ENCODE results near the gene RAD18. TPM values are rescaled to one million over a fixed set of nuclear protein-coding genes. Genes with fewer than 3 reads are reported as not detected.

RAD18 gene
- polyA plus RNA-seq, 3 donors = 1.9 to 6.9 (median 5.1) TPM

DNA sequence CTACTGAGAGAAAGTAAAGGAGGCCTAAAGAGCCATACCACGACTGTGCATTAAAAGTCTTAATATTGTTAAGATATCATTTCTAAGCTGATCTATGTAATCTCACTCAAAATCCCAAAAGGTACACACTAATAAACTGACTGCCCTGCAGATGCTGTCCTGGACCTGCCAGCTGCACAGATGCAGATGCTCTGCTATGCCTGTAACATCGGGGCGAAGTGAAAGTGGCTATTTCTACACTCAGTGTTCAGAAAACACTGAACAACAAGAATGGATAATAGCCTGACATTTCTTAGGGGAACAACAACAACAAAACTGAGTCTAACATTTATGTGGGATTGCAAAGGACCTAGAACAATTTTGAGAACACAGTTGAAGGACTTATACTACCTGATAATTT lies 31.9 kb downstream of the RAD18 start:
- Mint-ChIP-seq H3K4me3 (no peak overlapping the region), H3K27ac (no peak overlapping the region), H3K9me3 (peaks cover 0 to 4% (median 0%) of the 10 kb centered on the region in 7 donors), H3K4me1 (no peaks in the 10 kb centered on the region), H3K36me3 (peaks cover 16 to 17% of the 10 kb centered on the region in 2 donors), H3K27me3 (ENCODE audit: low read depth in 3 of 3) (no peaks in the 10 kb centered on the region)
- Histone ChIP-seq H3K27ac (ENCODE audit: low read depth in 1 of 2, low read length in 2 of 2) (no peak overlapping the region), H3K9ac (ENCODE audit: insufficient read depth, low read length, poor library complexity, severe bottlenecking) (no peak overlapping the region), H3K9me3 (replicated peaks in 1 of 2; ENCODE audit: control insufficient read depth in 1 of 2, insufficient read depth in 1 of 2, low read length in 2 of 2) (no peaks in the 10 kb centered on the region), H3K36me3 (replicated peaks in 1 of 2; ENCODE audit: control insufficient read depth in 1 of 2, insufficient read depth in 2 of 2, low read length in 2 of 2) (peaks cover 6 to 31% of the 10 kb centered on the region in 2 donors), H3K79me2 (ENCODE audit: insufficient read depth, low read length) (no peaks in the 10 kb centered on the region), H3K27me3 (ENCODE audit: control insufficient read depth in 2 of 2, insufficient read depth in 2 of 2, low read length in 2 of 2) (no peaks in the 10 kb centered on the region), H3K4me2 (replicated peaks; ENCODE audit: extremely low read depth, low read length, poor library complexity, severe bottlenecking) (no peak overlapping the region), H4K20me1 (ENCODE audit: insufficient read depth, low read length) (no peaks in the 10 kb centered on the region), H3K4me3 (replicated peaks in 1 of 3; ENCODE audit: low read depth in 2 of 3, low read length in 3 of 3) (no peak overlapping the region), H3K4me1 (ENCODE audit: control insufficient read depth in 1 of 2, insufficient read depth in 2 of 2, low read length in 2 of 2) (no peaks in the 10 kb centered on the region), H2AFZ (ENCODE audit: insufficient read depth, low read depth, low read length, poor library complexity, severe bottlenecking) (no peak overlapping the region)
- TF ChIP-seq CTCF (IDR thresholded peaks at IDR 0.05) = no peak
- DNase-seq = no peak
- intact Hi-C loops (cut with micrococcal nuclease) = no loop called here
- no CpG with 5 or more reads among the region's 3 CpGs for WGBS (ENCODE audit: insufficient coverage)

GRCh38 chr3:8929860-8930259 lies 33.4 kb downstream of the RAD18 start:
- no peaks in the 10 kb centered on the region for H3K79me2 ChIP-seq (ENCODE audit: insufficient read depth, low read length)
- no peaks in the 10 kb centered on the region for H3K9me3 ChIP-seq (replicated peaks in 1 of 2; ENCODE audit: control insufficient read depth in 1 of 2, insufficient read depth in 1 of 2, low read length in 2 of 2)
- H3K9me3 Mint-ChIP-seq = peaks cover 0 to 8% (median 2%) of the 10 kb centered on the region in 7 donors
- no peaks in the 10 kb centered on the region for H3K27me3 ChIP-seq (ENCODE audit: control insufficient read depth in 2 of 2, insufficient read depth in 2 of 2, low read length in 2 of 2)
- peaks cover 0 to 17% of the 10 kb centered on the region in 2 donors for H3K36me3 ChIP-seq (replicated peaks in 1 of 2; ENCODE audit: control insufficient read depth in 1 of 2, insufficient read depth in 2 of 2, low read length in 2 of 2)
- no peaks in the 10 kb centered on the region for H4K20me1 ChIP-seq (ENCODE audit: insufficient read depth, low read length)
- H3K4me2 ChIP-seq (replicated peaks; ENCODE audit: extremely low read depth, low read length, poor library complexity, severe bottlenecking) = no peak overlapping the region
- peaks cover 13 to 17% of the 10 kb centered on the region in 2 donors for H3K36me3 Mint-ChIP-seq
- H3K4me1 ChIP-seq (ENCODE audit: control insufficient read depth in 1 of 2, insufficient read depth in 2 of 2, low read length in 2 of 2) = no peaks in the 10 kb centered on the region
- no peak for TF ChIP-seq CTCF (IDR thresholded peaks at IDR 0.05)
- no peaks in the 10 kb centered on the region for H3K4me1 Mint-ChIP-seq
- no CpG with 5 or more reads among the region's 4 CpGs for WGBS (ENCODE audit: insufficient coverage)
- no peaks in the 10 kb centered on the region for H3K27me3 Mint-ChIP-seq (ENCODE audit: low read depth in 3 of 3)
- no peak overlapping the region for H3K27ac Mint-ChIP-seq
- H3K9ac ChIP-seq (ENCODE audit: insufficient read depth, low read length, poor library complexity, severe bottlenecking) = no peak overlapping the region
- intact Hi-C loops (cut with micrococcal nuclease) = no loop called here
- H3K27ac ChIP-seq (ENCODE audit: low read depth in 1 of 2, low read length in 2 of 2) = no peak overlapping the region
- no peak overlapping the region for H3K4me3 ChIP-seq (replicated peaks in 1 of 3; ENCODE audit: low read depth in 2 of 3, low read length in 3 of 3)
- no peak for DNase-seq
- no peak overlapping the region for H3K4me3 Mint-ChIP-seq
- H2AFZ ChIP-seq (ENCODE audit: insufficient read depth, low read depth, low read length, poor library complexity, severe bottlenecking) = no peak overlapping the region

Measured in CD14-positive monocyte (primary cell).